ENCODE measurements around the gene PKP4. TPM values are rescaled to one million over a fixed set of nuclear protein-coding genes. Genes with fewer than 3 reads are reported as not detected.

PKP4 gene
- total RNA-seq, 1 donor: 7.9 TPM

GRCh38 chr2:158570869-158571268, 114.1 kb downstream of the PKP4 start:
- no peaks in the 10 kb centered on the region for H3K27me3 ChIP-seq (ENCODE audit: insufficient read depth, low read length)
- no peaks in the 10 kb centered on the region for H3K9me3 ChIP-seq (ENCODE audit: low read depth, low read length)
- no peaks in the 10 kb centered on the region for H3K4me1 ChIP-seq (ENCODE audit: insufficient read depth, low read length)
- no peak overlapping the region for H3K4me3 ChIP-seq (ENCODE audit: low read length)

DNA sequence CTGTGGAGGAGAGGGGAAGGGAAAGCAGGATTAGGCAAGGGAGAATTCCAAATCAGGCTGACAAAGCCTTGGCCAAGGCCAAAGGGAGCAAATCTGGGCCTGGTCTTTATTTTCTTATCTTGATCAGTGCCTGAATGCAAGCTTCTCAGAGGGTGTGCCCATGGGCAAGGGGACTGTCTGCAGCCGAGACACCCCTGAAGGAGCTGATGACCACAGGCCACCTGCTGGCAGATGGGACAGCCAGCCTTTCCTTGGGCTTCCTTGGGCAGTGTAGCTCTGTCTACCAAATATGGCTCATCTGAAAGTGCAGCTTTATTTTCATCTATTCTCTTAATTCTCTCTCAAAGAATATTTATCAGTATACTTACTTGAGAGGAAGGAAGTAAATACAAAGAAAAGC, 117.0 kb downstream of the PKP4 start:
- H3K27me3 ChIP-seq (ENCODE audit: insufficient read depth, low read length): no peaks in the 10 kb centered on the region
- H3K4me1 ChIP-seq (ENCODE audit: insufficient read depth, low read length): no peaks in the 10 kb centered on the region
- H3K4me3 ChIP-seq (ENCODE audit: low read length): no peak overlapping the region
- H3K9me3 ChIP-seq (ENCODE audit: low read depth, low read length): no peaks in the 10 kb centered on the region

DNA sequence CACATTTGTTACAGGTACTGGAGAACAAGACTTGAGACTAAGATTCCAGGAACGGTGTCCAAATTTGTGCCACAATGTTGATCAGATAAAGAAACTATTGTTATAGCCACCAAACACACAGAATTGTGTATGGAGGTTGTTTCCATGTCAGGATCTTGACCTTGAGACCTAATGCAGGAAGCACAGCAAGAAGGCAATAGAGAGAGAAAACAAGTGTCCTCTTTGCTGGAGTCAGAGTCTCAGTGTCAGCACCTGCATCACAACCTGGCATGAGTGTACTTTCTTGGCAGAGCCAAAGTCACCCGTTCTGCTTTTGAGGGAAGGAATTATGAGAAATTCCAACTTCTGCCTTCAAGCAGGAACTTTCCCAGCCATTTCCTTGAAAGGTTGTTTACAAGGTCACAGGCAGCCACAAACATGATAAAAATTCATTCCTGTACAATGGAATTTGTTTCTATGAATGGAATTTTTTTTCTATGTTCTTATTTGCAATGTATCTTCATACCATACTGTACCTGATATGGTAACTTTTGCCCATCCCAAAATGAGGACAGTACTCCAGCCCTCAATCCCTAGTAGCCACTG, 118.4 kb downstream of the PKP4 start:
- Histone ChIP-seq H3K4me1 (ENCODE audit: insufficient read depth, low read length) (no peaks in the 10 kb centered on the region), H3K4me3 (ENCODE audit: low read length) (no peak overlapping the region), H3K27me3 (ENCODE audit: insufficient read depth, low read length) (no peaks in the 10 kb centered on the region), H3K9me3 (ENCODE audit: low read depth, low read length) (no peaks in the 10 kb centered on the region)

- Histone ChIP-seq H3K27me3 (ENCODE audit: insufficient read depth, low read length) (no peaks in the 10 kb centered on the region), H3K4me1 (ENCODE audit: insufficient read depth, low read length) (no peaks in the 10 kb centered on the region), H3K4me3 (ENCODE audit: low read length) (no peak overlapping the region), H3K9me3 (ENCODE audit: low read depth, low read length) (no peaks in the 10 kb centered on the region)
Measured at GRCh38 chr2:158577141-158577540, 120.4 kb downstream of the PKP4 start.

DNA sequence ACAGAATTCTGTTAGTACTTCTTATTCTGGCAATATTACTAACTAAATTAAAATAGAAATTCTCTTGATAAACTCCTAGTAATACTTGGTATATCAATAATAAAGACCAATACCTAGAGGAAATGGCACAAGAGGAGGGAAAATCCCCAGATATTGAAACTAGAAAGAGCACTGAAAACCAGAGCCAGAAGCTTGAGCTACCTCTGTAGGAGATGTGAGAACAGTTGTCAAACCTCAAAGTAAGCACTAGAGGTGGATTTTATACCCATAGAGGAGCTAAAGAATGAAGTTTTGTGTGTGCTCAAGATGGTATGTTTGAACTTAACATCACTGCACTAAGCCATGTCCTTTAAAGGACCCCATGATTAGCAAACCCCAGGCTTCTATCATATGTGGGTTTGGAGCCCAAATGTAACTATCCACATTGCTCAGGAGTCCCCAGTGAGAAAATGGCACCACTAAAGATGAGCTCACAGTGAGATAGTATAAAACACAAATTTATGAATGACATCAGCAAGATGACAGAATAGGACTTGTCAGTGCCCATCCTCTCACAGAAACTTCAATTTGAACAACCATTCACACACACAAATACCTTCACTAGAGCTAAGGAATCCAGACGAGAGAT, 122.1 kb downstream of the PKP4 start:
- Histone ChIP-seq H3K4me3 (ENCODE audit: low read length) (no peak overlapping the region), H3K27me3 (ENCODE audit: insufficient read depth, low read length) (no peaks in the 10 kb centered on the region), H3K9me3 (ENCODE audit: low read depth, low read length) (no peaks in the 10 kb centered on the region), H3K4me1 (ENCODE audit: insufficient read depth, low read length) (no peaks in the 10 kb centered on the region)

- no peaks in the 10 kb centered on the region for H3K4me1 ChIP-seq (ENCODE audit: insufficient read depth, low read length)
- H3K4me3 ChIP-seq (ENCODE audit: low read length): no peak overlapping the region
- no peaks in the 10 kb centered on the region for H3K9me3 ChIP-seq (ENCODE audit: low read depth, low read length)
- H3K27me3 ChIP-seq (ENCODE audit: insufficient read depth, low read length): no peaks in the 10 kb centered on the region
Measured at GRCh38 chr2:158579928-158580327, 123.2 kb downstream of the PKP4 start.

DNA sequence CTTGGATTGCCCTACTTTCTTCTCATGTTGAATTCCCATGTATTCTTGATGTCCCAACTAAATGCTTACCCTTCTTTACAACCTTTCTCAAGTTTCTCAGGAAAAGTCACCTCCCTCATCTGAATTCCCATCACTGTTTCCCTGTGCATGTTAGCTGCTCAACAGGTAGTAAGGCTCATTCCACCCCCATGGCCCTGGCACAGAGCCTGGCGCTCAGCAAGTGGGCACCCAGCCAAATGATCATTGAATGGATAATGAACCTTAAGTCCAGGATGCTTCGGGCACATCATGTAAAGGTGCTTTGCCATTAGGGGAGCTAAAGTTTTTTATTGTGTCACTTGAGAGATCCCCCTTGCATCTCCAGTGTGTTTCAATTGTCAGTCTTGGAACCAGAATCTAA, 124.0 kb downstream of the PKP4 start:
- no peak overlapping the region for H3K4me3 ChIP-seq (ENCODE audit: low read length)
- H3K27me3 ChIP-seq (ENCODE audit: insufficient read depth, low read length): no peaks in the 10 kb centered on the region
- H3K4me1 ChIP-seq (ENCODE audit: insufficient read depth, low read length): no peaks in the 10 kb centered on the region
- no peaks in the 10 kb centered on the region for H3K9me3 ChIP-seq (ENCODE audit: low read depth, low read length)

DNA sequence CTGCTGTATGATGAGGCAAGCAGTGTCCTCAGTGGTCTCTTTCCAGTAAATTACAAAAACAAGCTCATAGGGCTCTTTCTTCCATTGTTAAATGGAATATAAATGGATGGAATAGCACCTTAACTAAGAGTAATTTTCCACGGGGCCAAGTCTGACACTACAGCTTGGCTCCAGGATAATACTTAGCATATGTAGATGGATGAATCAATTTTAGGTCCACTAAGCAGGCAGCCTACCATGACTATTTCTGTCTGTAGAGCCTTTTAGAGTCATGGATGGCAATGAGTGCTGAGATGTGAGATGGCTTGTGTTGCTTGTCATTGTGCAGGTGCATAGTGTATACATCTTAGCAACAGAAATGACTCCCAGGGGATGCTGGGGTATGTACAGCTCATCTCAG, 125.9 kb downstream of the PKP4 start:
- Histone ChIP-seq H3K9me3 (ENCODE audit: low read depth, low read length) (no peaks in the 10 kb centered on the region), H3K4me1 (ENCODE audit: insufficient read depth, low read length) (no peaks in the 10 kb centered on the region)

GRCh38 chr2:158583923-158584322, 127.2 kb downstream of the PKP4 start:
- no peaks in the 10 kb centered on the region for H3K4me1 ChIP-seq (ENCODE audit: insufficient read depth, low read length)
- no peaks in the 10 kb centered on the region for H3K27me3 ChIP-seq (ENCODE audit: insufficient read depth, low read length)
- no peaks in the 10 kb centered on the region for H3K9me3 ChIP-seq (ENCODE audit: low read depth, low read length)
- no peak overlapping the region for H3K4me3 ChIP-seq (ENCODE audit: low read length)

More for the DNA sequence above, 125.9 kb downstream of the PKP4 start:
- Histone ChIP-seq H3K27me3 (ENCODE audit: insufficient read depth, low read length) (no peaks in the 10 kb centered on the region), H3K4me3 (ENCODE audit: low read length) (no peak overlapping the region)

DNA sequence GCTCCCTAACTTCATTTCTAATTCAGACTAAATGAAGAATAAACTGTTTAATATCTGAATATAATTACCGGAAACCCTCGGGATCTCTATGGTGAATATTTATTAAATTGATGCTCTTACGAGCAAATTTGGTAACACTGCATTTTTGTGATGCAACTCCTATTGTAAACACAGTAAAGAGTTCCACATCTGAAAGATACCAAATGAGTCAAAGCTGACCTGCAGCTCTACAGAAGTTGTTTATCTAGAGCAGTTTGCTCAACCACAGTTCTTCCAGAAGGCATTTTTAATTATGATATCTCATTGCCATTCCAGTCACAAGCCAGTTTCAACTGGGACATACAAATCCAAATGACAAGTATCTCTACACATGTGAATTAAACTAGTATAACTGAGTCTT, 129.7 kb downstream of the PKP4 start:
- no peaks in the 10 kb centered on the region for H3K4me1 ChIP-seq (ENCODE audit: insufficient read depth, low read length)
- no peaks in the 10 kb centered on the region for H3K27me3 ChIP-seq (ENCODE audit: insufficient read depth, low read length)
- H3K4me3 ChIP-seq (ENCODE audit: low read length): no peak overlapping the region
- H3K9me3 ChIP-seq (ENCODE audit: low read depth, low read length): no peaks in the 10 kb centered on the region

DNA sequence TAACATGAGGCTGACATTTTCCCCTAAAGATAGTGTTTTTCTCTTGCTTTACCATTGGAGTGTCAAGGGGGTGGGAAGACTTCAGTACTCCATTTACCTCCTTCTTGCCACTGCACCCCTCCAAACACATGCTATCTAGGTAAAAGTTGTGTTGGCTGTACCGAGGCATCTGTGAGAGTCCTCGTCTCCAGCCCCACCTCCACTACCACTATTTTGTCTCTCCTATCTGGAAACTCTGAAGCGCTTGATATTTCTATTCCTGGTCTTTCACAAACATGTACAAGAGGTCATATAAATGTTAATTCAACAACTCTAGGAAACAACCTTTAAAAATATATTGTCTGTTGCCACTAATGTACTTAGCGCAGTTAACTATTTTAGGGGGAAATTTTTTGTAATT, 132.6 kb downstream of the PKP4 start:
- H3K4me1 ChIP-seq (ENCODE audit: insufficient read depth, low read length): no peaks in the 10 kb centered on the region
- no peak overlapping the region for H3K4me3 ChIP-seq (ENCODE audit: low read length)
- H3K27me3 ChIP-seq (ENCODE audit: insufficient read depth, low read length): no peaks in the 10 kb centered on the region
- no peaks in the 10 kb centered on the region for H3K9me3 ChIP-seq (ENCODE audit: low read depth, low read length)

DNA sequence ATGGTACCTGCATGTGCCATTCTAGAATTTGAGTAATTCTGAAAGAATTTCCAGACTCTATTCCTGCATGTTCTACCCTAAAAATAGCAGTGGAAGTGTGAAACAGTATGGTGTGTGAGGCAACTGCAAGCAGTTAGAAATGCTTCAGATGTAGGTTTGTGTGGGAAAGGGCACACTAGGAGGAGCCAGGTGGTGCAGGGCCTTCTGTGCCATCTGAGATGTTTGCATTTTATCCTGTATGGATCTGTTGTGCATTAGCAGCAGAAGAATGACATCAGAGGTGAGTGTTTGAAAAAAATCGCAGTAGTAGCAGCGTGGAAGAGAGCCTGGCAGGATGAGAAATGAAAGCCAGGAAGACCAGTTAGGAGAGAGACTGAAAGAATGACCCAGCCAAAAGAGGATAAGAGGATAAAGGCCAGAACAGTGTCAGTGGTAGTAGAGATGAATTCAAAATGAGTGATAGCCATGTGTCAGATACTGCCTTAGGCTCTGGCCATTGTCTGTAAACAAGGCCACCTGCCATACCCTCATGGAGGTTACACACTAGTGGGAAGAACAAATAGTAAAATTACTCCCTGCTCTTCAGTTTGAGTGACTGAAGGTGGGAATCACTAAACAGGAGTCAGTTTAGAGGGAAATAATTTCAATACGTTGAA, 142.2 kb downstream of the PKP4 start:
- Histone ChIP-seq H3K4me3 (ENCODE audit: low read length) (no peak overlapping the region), H3K4me1 (ENCODE audit: insufficient read depth, low read length) (no peaks in the 10 kb centered on the region), H3K27me3 (ENCODE audit: insufficient read depth, low read length) (no peaks in the 10 kb centered on the region), H3K9me3 (ENCODE audit: low read depth, low read length) (no peaks in the 10 kb centered on the region)

DNA sequence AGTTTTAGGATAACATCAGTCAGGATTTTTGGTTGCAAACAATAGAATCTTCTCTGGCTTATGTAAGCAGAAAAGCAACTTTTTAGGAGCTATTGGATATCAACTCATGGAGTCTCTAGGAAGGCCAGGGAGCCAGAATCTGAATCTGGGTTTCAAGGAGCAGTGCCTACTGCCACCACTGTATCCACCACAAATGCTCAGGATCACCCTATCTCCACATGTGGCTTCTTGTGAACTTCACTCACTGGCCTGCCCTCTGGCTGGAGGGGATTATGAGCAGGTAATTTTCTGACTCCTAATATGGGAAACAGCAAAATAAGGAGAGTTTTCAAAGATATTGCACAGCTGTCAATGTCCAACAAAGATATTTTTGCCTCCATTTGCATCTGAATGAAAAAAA, 142.9 kb downstream of the PKP4 start:
- Histone ChIP-seq H3K4me3 (ENCODE audit: low read length) (no peak overlapping the region), H3K4me1 (ENCODE audit: insufficient read depth, low read length) (no peaks in the 10 kb centered on the region), H3K9me3 (ENCODE audit: low read depth, low read length) (no peaks in the 10 kb centered on the region), H3K27me3 (ENCODE audit: insufficient read depth, low read length) (no peaks in the 10 kb centered on the region)

GRCh38 chr2:158600155-158600802, 143.5 kb downstream of the PKP4 start:
- Histone ChIP-seq H3K4me1 (ENCODE audit: insufficient read depth, low read length) (no peaks in the 10 kb centered on the region), H3K9me3 (ENCODE audit: low read depth, low read length) (no peaks in the 10 kb centered on the region), H3K27me3 (ENCODE audit: insufficient read depth, low read length) (no peaks in the 10 kb centered on the region), H3K4me3 (ENCODE audit: low read length) (no peak overlapping the region)

DNA sequence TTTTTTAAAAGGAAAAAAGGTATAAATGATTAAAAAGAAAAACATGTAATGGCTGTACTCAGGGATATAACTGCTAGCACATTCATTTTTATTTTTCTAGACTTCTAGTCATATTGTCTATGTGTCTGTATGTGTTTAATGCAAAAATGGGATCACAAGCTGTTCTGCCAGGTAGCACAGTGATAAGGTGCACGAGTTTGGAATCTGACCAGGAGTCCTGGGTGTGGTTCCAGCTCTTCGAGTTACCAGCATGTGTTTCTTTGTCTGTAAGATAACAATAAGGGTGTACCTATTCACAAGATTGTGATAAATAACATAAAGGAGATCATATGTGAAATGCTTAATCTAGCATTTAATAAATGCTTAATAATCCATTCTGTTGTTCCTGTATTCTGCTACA, 145.3 kb downstream of the PKP4 start:
- no peak overlapping the region for H3K4me3 ChIP-seq (ENCODE audit: low read length)
- no peaks in the 10 kb centered on the region for H3K4me1 ChIP-seq (ENCODE audit: insufficient read depth, low read length)

More for the DNA sequence above, 145.3 kb downstream of the PKP4 start:
- H3K27me3 ChIP-seq (ENCODE audit: insufficient read depth, low read length): no peaks in the 10 kb centered on the region
- H3K9me3 ChIP-seq (ENCODE audit: low read depth, low read length): no peaks in the 10 kb centered on the region
